Neuronal stem cell (in vitro differentiated cells): Measurements from ENCODE around the gene ERH.

Experiments used
- DNase-seq: peaks from one replicate; pipeline ENCODE4 v3.0.0-alpha.2; 2013; ENCODE audit warnings: low spot score
- H2AFZ ChIP-seq: one replicate; pipeline ENCODE4 v1.6.1; 2013; ENCODE audit warnings: mild to moderate bottlenecking, low read length, inconsistent platforms
- H2AK5ac ChIP-seq: 2 replicates; pipeline ENCODE4 v1.6.1; 2013; ENCODE audit warnings: low read depth, mild to moderate bottlenecking, inconsistent platforms, low read length, moderate library complexity, mixed read lengths
- H2BK120ac ChIP-seq: 2 replicates; pipeline ENCODE4 v1.6.1; 2013; ENCODE audit warnings: low read depth, mild to moderate bottlenecking, inconsistent platforms, low read length, moderate library complexity, mixed read lengths
- H2BK12ac ChIP-seq: one replicate; pipeline ENCODE4 v1.6.1; 2013; ENCODE audit warnings: low read length, inconsistent platforms
- H2BK15ac ChIP-seq: 2 replicates; pipeline ENCODE4 v1.6.1; 2013; ENCODE audit warnings: mild to moderate bottlenecking, low read length, inconsistent platforms, mixed read lengths
- H2BK5ac ChIP-seq: one replicate; pipeline ENCODE4 v1.6.1; 2013; ENCODE audit warnings: inconsistent platforms, mild to moderate bottlenecking, low read length, moderate library complexity
- H3K14ac ChIP-seq: one replicate; pipeline ENCODE4 v1.6.1; 2013; ENCODE audit warnings: low read length, inconsistent platforms
- H3K18ac ChIP-seq: 2 replicates; pipeline ENCODE4 v1.6.1; 2013; ENCODE audit warnings: low read length, inconsistent platforms
- H3K23ac ChIP-seq: 2 replicates; pipeline ENCODE4 v1.6.1; 2013; ENCODE audit warnings: low read depth, mild to moderate bottlenecking, mixed read lengths, low read length, inconsistent platforms; ENCODE audit not compliant: poor library complexity
- H3K27ac ChIP-seq: replicated peaks from 3 replicates; pipeline ENCODE4 v1.5.1; 2013; ENCODE audit warnings: low read length, inconsistent platforms
- H3K27me3 ChIP-seq, 3 experiments: 2 replicates each; pipeline ENCODE4 v1.6.1; 2013; ENCODE audit warnings: low read length in 3 of 3, mild to moderate bottlenecking in 2 of 3, inconsistent platforms in 1 of 3, low read depth in 1 of 3, mixed read lengths in 1 of 3, moderate library complexity in 1 of 3; ENCODE audit not compliant: control insufficient read depth in 3 of 3, insufficient read depth in 3 of 3
- H3K36me3 ChIP-seq, 2 donors: replicated peaks in 1 of 2; 2 replicates each; pipeline ENCODE4 v1.6.1; 2013; ENCODE audit warnings: low read length in 2 of 2; ENCODE audit not compliant: control insufficient read depth in 2 of 2, insufficient read depth in 2 of 2
- H3K4ac ChIP-seq: 2 replicates; pipeline ENCODE4 v1.6.1; 2013; ENCODE audit warnings: inconsistent platforms, mild to moderate bottlenecking, low read length, moderate library complexity
- H3K4me1 ChIP-seq, 2 donors: 1 replicate in 1 of 2; 2 replicates in 1 of 2; pipeline ENCODE4 v1.6.1; 2013; ENCODE audit warnings: low read length in 2 of 2, low read depth in 1 of 2; ENCODE audit not compliant: control insufficient read depth in 2 of 2, insufficient read depth in 1 of 2
- H3K4me2 ChIP-seq: one replicate; pipeline ENCODE4 v1.6.1; 2013; ENCODE audit warnings: mild to moderate bottlenecking, low read length, inconsistent platforms; ENCODE audit not compliant: insufficient read depth, poor library complexity, severe bottlenecking
- H3K4me3 ChIP-seq, 2 donors: 2 replicates each; pipeline ENCODE4 v1.5.1; 2013; ENCODE audit warnings: low read length in 2 of 2, mild to moderate bottlenecking in 2 of 2, inconsistent platforms in 1 of 2, moderate library complexity in 1 of 2
- H3K79me1 ChIP-seq: one replicate; pipeline ENCODE4 v1.6.1; 2013; ENCODE audit warnings: low read depth, mild to moderate bottlenecking, inconsistent platforms, low read length, moderate library complexity
- H3K9ac ChIP-seq: one replicate; pipeline ENCODE4 v1.6.1; 2013; ENCODE audit warnings: mild to moderate bottlenecking, low read depth, low read length, inconsistent platforms; ENCODE audit not compliant: poor library complexity
- H3K9me3 ChIP-seq, 2 donors: replicated peaks in 1 of 2; 2 replicates each; pipeline versions ENCODE3 to v1.6.1; 2013; ENCODE audit warnings: low read length in 2 of 2, mild to moderate bottlenecking in 2 of 2, inconsistent platforms in 1 of 2, low read depth in 1 of 2, mixed read lengths in 1 of 2, moderate library complexity in 1 of 2; ENCODE audit not compliant: control insufficient read depth in 2 of 2, insufficient read depth in 1 of 2
- H4K8ac ChIP-seq: one replicate; pipeline ENCODE4 v1.6.1; 2013; ENCODE audit warnings: low read depth, mild to moderate bottlenecking, inconsistent platforms, low read length, moderate library complexity
- H4K91ac ChIP-seq: one replicate; pipeline ENCODE4 v1.6.1; 2013; ENCODE audit warnings: low read length, low read depth, mild to moderate bottlenecking, inconsistent platforms; ENCODE audit not compliant: poor library complexity
- WGBS, 2 donors: extraction: QIAGEN DNeasy Blood & Tissue Kit; methylation state at CpG; one replicate each; pipeline ENCODE4 v1.1.7; 2013; ENCODE audit warnings: missing lambda C conversion rate in 2 of 2, mixed read lengths in 1 of 2; ENCODE audit not compliant: insufficient read length in 2 of 2, insufficient replicate concordance in 1 of 2; ENCODE audit errors: extremely low coverage in 2 of 2; 5-methylcytosine and 5-hydroxymethylcytosine counted together

ERH gene

DNA sequence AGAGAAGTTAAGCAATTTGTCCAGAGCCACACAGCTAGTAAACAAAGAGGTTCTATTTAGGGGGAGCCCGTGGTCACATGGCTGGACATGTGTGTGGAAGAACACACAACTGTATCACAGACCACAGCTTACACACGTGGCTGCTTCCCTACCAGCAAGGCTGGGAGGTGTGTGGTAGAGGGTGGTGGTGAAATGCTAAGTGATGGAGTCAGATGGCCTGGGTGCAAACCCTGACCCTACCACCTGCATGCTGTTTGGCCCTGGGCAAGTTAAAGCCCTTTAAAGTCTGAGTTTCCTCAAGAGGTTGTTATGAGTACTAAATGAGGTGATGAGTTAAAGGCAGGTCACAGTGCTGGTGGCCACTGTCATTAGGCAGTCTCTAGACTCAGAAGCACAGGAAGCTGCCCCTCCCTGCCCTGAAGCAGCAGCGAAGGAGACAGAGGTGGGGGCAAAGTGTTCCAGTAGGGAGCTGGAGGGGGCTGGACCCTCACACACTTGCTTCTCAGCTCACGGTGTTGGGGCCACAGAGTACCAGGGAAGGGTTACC is 64.2 kb downstream of the ERH start:
- Histone ChIP-seq H2BK5ac (no peak overlapping the region), H2BK120ac (no peak overlapping the region), H3K36me3 (peaks cover 0 to 40% of the 10 kb centered on the region in 2 donors), H2AFZ (no peak overlapping the region), H3K4me3 (no peak overlapping the region), H2BK12ac (no peak overlapping the region), H3K23ac (no peak overlapping the region), H3K4me2 (no peak overlapping the region), H3K9ac (no peak overlapping the region), H3K4me1 (peaks cover 0 to 4% of the 10 kb centered on the region in 2 donors), H3K79me1 (no peaks in the 10 kb centered on the region), H3K18ac (no peak overlapping the region), H4K8ac (no peak overlapping the region), H3K27ac (no peak overlapping the region), H3K14ac (no peak overlapping the region), H3K9me3 (no peaks in the 10 kb centered on the region), H3K27me3 (no peaks in the 10 kb centered on the region), H3K4ac (no peak overlapping the region), H2BK15ac (no peak overlapping the region), H4K91ac (no peak overlapping the region), H2AK5ac (no peak overlapping the region)
- DNase-seq, result no peak
- no CpG with 5 or more reads among the region's 4 CpGs for WGBS, 2 donors

- no CpG with 5 or more reads among the region's 13 CpGs for WGBS, 2 donors
- no peak overlapping the region for H3K27ac ChIP-seq
- peak overlapping the region; percentile 17 for H3K18ac ChIP-seq
- no peak overlapping the region for H2AK5ac ChIP-seq
- no peak overlapping the region for H2BK5ac ChIP-seq
- H4K8ac ChIP-seq, result no peak overlapping the region
- no peak overlapping the region for H2BK120ac ChIP-seq
- H3K4me2 ChIP-seq, result no peak overlapping the region
- no peak overlapping the region for H3K9ac ChIP-seq
- H4K91ac ChIP-seq, result no peak overlapping the region
- H3K14ac ChIP-seq, result no peak overlapping the region
- H3K4ac ChIP-seq, result no peak overlapping the region
- peaks cover 0 to 45% of the 10 kb centered on the region in 2 donors for H3K36me3 ChIP-seq
- H3K27me3 ChIP-seq, result no peaks in the 10 kb centered on the region
- H2BK15ac ChIP-seq, result no peak overlapping the region
- peaks cover 0 to 4% of the 10 kb centered on the region in 2 donors for H3K4me1 ChIP-seq
- H3K9me3 ChIP-seq, result no peaks in the 10 kb centered on the region
- H2BK12ac ChIP-seq, result no peak overlapping the region
- no peak for DNase-seq
- H3K79me1 ChIP-seq, result no peaks in the 10 kb centered on the region
- no peak overlapping the region for H2AFZ ChIP-seq
- H3K4me3 ChIP-seq, result no peak overlapping the region
- no peak overlapping the region for H3K23ac ChIP-seq
Observed at GRCh38 chr14:69332782-69333395, 65.2 kb downstream of the ERH start.

GRCh38 chr14:69331206-69331605 is 66.9 kb downstream of the ERH start:
- no peak overlapping the region for H3K4ac ChIP-seq
- H3K14ac ChIP-seq, result no peak overlapping the region
- no peak overlapping the region for H4K8ac ChIP-seq
- no peak overlapping the region for H4K91ac ChIP-seq
- no peak overlapping the region for H3K4me2 ChIP-seq
- no peak overlapping the region for H3K4me3 ChIP-seq
- no peak overlapping the region for H3K27ac ChIP-seq
- no peak overlapping the region for H3K18ac ChIP-seq
- peaks cover 0 to 4% of the 10 kb centered on the region in 2 donors for H3K4me1 ChIP-seq
- H3K27me3 ChIP-seq, result no peaks in the 10 kb centered on the region
- H3K9ac ChIP-seq, result no peak overlapping the region
- H2BK120ac ChIP-seq, result no peak overlapping the region
- peaks cover 0 to 57% of the 10 kb centered on the region in 2 donors for H3K36me3 ChIP-seq
- no peaks in the 10 kb centered on the region for H3K79me1 ChIP-seq
- H2AFZ ChIP-seq, result no peak overlapping the region
- no peak overlapping the region for H2BK15ac ChIP-seq
- no peak overlapping the region for H2BK12ac ChIP-seq
- WGBS, 2 donors, result no CpG with 5 or more reads among the region's 4 CpGs
- H2AK5ac ChIP-seq, result no peak overlapping the region
- no peak for DNase-seq
- H3K23ac ChIP-seq, result no peak overlapping the region
- H2BK5ac ChIP-seq, result no peak overlapping the region
- H3K9me3 ChIP-seq, result no peaks in the 10 kb centered on the region
